Measurements from ENCODE around the gene DISC1. TPM values are rescaled to one million over a fixed set of nuclear protein-coding genes. Genes with fewer than 3 reads are reported as not detected.

DISC1 gene
- total RNA-seq, 1 experiment from 2014 or later, result 9.8 TPM

DNA sequence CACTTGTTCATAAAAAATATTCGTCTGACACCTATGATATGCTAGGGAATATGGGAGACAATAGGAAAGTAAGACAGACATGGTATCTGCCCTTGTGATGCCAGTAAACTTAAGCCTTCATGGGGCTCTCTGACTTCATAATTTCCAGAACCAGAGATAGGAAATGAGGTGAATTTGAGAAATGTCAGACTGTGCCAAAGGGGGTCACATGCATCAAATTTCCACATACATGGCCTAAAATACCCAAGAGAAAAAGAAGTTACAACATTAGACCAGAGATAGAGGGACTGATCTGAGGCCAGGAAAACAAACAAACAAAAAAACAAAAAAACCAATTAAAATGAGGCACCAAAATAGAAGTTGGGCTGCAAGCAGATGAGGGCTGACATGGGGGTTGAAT, 75.7 kb downstream of the DISC1 start:
- intact Hi-C loops (cut with micrococcal nuclease; ENCODE audit: unreplicated experiment), result no loop called here
- BruUV-seq (replicated peaks), result no TSS peak
- DNase-seq, result no peak
- TF ChIP-seq, protein P1, sequence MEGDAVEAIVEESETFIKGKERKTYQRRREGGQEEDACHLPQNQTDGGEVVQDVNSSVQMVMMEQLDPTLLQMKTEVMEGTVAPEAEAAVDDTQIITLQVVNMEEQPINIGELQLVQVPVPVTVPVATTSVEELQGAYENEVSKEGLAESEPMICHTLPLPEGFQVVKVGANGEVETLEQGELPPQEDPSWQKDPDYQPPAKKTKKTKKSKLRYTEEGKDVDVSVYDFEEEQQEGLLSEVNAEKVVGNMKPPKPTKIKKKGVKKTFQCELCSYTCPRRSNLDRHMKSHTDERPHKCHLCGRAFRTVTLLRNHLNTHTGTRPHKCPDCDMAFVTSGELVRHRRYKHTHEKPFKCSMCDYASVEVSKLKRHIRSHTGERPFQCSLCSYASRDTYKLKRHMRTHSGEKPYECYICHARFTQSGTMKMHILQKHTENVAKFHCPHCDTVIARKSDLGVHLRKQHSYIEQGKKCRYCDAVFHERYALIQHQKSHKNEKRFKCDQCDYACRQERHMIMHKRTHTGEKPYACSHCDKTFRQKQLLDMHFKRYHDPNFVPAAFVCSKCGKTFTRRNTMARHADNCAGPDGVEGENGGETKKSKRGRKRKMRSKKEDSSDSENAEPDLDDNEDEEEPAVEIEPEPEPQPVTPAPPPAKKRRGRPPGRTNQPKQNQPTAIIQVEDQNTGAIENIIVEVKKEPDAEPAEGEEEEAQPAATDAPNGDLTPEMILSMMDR (IDR thresholded peaks at IDR 0.05; ENCODE audit: unreplicated experiment), result no peak
- Mint-ChIP-seq H3K4me1 (ENCODE audit: low read depth, unreplicated experiment) (no peaks in the 10 kb centered on the region), H3K4me3 (ENCODE audit: low read depth, unreplicated experiment) (no peak overlapping the region), H3K9me3 (ENCODE audit: low read depth, unreplicated experiment) (no peaks in the 10 kb centered on the region), H3K27ac (ENCODE audit: unreplicated experiment) (no peak overlapping the region), H3K36me3 (ENCODE audit: insufficient read depth, unreplicated experiment) (no peaks in the 10 kb centered on the region), H3K27me3 (ENCODE audit: unreplicated experiment) (no peaks in the 10 kb centered on the region)
- CTCF ChIA-PET, result no interaction called here

DNA sequence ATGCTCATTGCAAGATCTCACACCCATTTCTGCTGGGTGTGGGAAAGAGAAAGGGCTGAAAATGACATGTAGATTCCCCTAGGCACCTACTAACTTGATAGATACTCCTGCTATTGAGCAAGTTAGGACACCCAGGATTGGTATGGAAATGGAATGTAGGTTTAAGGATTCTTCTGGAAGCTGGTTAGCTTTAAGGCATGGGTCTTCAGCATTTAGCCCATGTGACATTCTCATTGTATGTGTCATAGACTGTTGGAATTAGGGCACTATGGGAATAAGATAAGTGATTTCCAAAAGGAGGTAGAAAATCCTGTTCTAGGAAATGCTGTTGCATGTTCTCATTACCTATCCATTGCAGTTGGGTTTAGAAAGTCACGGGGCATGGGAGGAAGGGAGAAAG, 76.2 kb downstream of the DISC1 start:
- Mint-ChIP-seq H3K27me3 (ENCODE audit: unreplicated experiment) (no peaks in the 10 kb centered on the region), H3K4me3 (ENCODE audit: low read depth, unreplicated experiment) (no peak overlapping the region), H3K27ac (ENCODE audit: unreplicated experiment) (no peak overlapping the region), H3K9me3 (ENCODE audit: low read depth, unreplicated experiment) (no peaks in the 10 kb centered on the region), H3K4me1 (ENCODE audit: low read depth, unreplicated experiment) (no peaks in the 10 kb centered on the region), H3K36me3 (ENCODE audit: insufficient read depth, unreplicated experiment) (no peaks in the 10 kb centered on the region)
- no peak for DNase-seq
- TF ChIP-seq, protein P1 (IDR thresholded peaks at IDR 0.05; ENCODE audit: unreplicated experiment), result no peak
- no TSS peak for BruUV-seq (replicated peaks)
- CTCF ChIA-PET, result no interaction called here
- intact Hi-C loops (cut with micrococcal nuclease; ENCODE audit: unreplicated experiment), result no loop called here

DNA sequence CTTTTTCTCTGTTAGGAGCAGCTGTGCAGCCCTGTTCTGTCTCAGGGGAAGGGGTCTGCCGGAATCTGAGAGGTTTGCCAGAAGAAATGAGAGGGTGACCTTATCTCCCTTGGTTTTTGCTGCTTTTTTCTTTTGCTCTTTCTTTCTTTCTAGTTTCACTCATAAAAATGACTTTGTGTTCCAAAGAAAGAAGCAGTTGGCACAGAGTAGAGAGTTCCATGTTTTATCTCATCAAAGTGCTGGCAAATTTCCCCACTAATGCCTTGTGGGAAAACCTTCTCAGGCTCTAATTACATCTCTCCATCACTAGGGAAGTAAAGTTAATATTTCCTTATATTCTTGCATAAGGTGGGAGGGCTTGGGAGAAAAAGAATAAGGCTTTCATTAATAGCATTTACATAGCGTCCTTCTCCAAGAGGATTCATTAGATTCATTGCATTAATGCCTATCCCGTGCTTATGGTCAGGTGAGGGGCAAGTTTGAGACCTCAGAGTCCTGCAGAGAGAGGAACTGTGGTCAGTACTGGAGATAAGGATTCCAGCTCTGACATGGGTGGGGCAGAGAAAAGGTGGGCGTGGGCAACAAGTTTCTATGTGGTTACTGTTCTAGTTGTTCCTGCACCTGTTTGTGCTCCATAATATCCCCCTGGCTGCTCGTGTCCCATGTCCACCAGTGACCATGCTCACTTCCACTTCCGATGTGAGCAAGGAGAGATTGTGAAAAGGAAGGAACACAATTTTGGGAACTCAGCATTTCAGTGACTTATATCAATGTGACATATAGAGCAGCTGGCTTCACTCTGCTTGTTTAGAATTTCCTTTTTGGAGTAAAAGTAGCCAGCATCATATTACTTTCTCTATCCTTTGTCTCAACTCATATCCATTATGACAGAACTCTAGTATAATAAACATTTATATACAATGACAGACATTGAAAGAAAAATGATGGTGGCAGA, 79.5 kb downstream of the DISC1 start:
- CTCF ChIA-PET, result no interaction called here
- no peak overlapping the region for H3K4me3 Mint-ChIP-seq (ENCODE audit: low read depth, unreplicated experiment)
- TF ChIP-seq, protein P1 (IDR thresholded peaks at IDR 0.05; ENCODE audit: unreplicated experiment), result no peak
- no peak overlapping the region for H3K27ac Mint-ChIP-seq (ENCODE audit: unreplicated experiment)
- H3K9me3 Mint-ChIP-seq (ENCODE audit: low read depth, unreplicated experiment), result no peaks in the 10 kb centered on the region
- H3K27me3 Mint-ChIP-seq (ENCODE audit: unreplicated experiment), result no peaks in the 10 kb centered on the region
- H3K4me1 Mint-ChIP-seq (ENCODE audit: low read depth, unreplicated experiment), result no peaks in the 10 kb centered on the region
- no peaks in the 10 kb centered on the region for H3K36me3 Mint-ChIP-seq (ENCODE audit: insufficient read depth, unreplicated experiment)
- BruUV-seq (replicated peaks), result no TSS peak
- intact Hi-C loops (cut with micrococcal nuclease; ENCODE audit: unreplicated experiment), result no loop called here
- DNase-seq, result no peak

DNA sequence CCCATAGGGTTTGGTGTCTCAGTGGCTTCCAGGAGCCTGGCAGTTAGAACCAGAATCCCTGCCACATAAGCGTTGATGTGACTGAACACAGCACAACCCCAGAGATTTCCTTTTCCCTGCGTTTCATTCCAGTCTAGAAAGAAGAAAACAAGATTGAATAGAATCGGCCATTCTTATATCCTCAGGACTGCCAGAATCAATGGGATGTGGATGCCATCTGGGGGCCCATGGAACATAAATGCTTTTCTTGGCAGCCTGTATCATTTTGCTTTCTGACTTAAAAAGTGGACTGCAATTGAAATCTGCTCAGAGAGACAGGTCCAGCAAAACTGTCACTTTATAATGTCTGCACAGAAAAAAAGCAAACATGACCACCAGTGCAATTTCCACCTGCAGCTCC, 80.3 kb downstream of the DISC1 start:
- BruUV-seq (replicated peaks), result no TSS peak
- no peak for DNase-seq
- no peaks in the 10 kb centered on the region for H3K36me3 Mint-ChIP-seq (ENCODE audit: insufficient read depth, unreplicated experiment)
- H3K27me3 Mint-ChIP-seq (ENCODE audit: unreplicated experiment), result no peaks in the 10 kb centered on the region
- no peaks in the 10 kb centered on the region for H3K9me3 Mint-ChIP-seq (ENCODE audit: low read depth, unreplicated experiment)
- TF ChIP-seq, protein P1 (IDR thresholded peaks at IDR 0.05; ENCODE audit: unreplicated experiment), result no peak
- H3K27ac Mint-ChIP-seq (ENCODE audit: unreplicated experiment), result no peak overlapping the region
- intact Hi-C loops (cut with micrococcal nuclease; ENCODE audit: unreplicated experiment), result no loop called here
- H3K4me1 Mint-ChIP-seq (ENCODE audit: low read depth, unreplicated experiment), result no peaks in the 10 kb centered on the region
- no peak overlapping the region for H3K4me3 Mint-ChIP-seq (ENCODE audit: low read depth, unreplicated experiment)
- CTCF ChIA-PET, result no interaction called here

Data from Calu3 (cell line).